NCI-H345 (cell line): ENCODE results near the gene PELI3.
"Not testable (repeated sequence)": the region's sequence is repeated elsewhere in the genome, so short reads cannot be mapped to it uniquely, and the experiment has no call there.

Experiments used
- DNase-seq: peaks from one replicate; lab custom pipeline; 2025; lab: John Stamatoyannopoulos, UW

PELI3 gene

DNA sequence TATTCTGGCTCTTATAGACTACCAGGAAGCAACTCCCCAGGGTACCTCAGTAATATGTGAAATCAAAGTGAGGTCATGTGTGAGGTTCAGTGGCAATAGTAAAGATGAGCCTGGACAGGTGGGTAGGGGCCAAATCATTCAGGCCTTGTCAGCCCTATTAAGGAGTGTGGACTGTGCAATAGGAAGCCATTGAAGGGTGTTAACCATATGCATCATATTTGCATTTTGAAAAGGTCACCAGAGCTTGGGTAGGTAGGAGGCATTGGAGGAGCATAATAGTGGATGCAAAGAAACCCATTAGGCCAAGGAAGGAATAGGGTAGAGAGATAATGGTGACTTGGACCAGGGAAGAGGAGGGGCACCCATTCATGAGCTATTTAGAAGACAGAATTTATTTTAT lies 19.7 kb upstream of the PELI3 start:
- DNase-seq: no peak

- no peak for DNase-seq
These were observed 18.2 kb upstream of the PELI3 start for GRCh38 chr11:66448523-66448922.

DNA sequence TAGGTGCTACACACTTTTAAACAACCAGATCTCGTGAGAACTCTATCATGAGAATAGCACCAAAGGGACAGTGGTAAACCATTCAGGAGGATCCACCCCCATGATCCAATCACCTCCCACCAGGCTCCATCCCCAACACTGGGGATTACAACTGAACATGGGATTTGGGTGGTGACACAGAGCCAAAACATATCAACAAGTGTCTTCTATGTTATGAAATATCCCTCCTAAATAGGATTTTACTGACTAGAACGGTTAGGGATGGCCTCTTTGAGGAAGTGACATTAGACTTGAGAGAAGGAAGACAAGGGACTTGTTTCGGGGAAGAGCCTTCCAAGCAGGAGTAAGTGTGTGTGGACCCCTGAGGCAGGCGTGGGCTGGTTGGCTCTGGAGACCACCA lies 16.1 kb upstream of the PELI3 start:
- DNase-seq: no peak

GRCh38 chr11:66451663-66452062 lies 15.0 kb upstream of the PELI3 start:
- DNase-seq: no peak

DNA sequence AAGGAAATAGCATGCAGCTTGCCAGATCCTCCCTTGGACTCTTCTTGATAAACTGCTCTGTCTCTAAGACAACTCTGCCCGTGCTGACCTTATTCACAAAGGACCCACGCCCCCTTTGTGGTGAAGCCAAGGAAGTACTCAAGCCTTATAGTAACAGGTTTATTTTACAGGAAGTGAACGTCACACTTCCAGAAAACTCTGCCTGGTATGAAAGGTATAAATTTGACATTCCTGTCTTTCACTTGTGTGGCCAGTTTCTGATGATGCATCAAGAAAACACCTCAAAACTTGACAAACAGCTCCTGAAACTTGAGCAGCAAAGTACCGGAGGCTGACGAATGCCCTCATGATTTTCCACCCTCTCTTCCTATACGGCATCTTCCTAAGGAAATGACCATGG lies 12.5 kb upstream of the PELI3 start:
- no peak for DNase-seq

DNA sequence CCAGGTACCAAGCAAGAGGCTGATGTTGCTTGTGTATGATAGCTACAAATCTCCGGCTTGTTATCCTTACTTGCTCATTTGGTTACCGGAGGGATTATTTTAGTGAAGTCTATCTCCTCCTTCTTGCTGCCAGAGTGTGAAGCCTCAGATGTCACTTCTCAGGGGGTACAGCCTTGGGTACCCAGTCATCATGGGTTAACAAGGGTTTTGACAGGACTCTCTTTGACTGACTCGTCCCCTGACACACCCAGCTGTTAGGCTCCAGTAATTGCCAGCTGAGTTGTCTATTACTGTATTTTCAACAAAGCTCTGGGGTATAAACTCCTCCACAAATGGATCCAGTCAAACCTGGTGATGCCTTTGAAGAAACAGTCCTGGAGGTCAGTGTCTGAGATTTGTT lies 11.9 kb upstream of the PELI3 start:
- DNase-seq: no peak

GRCh38 chr11:66457826-66458225 lies 8.9 kb upstream of the PELI3 start:
- no peak for DNase-seq

- no peak for DNase-seq
These were observed 7.4 kb upstream of the PELI3 start for GRCh38 chr11:66459138-66459778.

GRCh38 chr11:66462010-66462409 lies 4.7 kb upstream of the PELI3 start:
- DNase-seq: no peak

DNA sequence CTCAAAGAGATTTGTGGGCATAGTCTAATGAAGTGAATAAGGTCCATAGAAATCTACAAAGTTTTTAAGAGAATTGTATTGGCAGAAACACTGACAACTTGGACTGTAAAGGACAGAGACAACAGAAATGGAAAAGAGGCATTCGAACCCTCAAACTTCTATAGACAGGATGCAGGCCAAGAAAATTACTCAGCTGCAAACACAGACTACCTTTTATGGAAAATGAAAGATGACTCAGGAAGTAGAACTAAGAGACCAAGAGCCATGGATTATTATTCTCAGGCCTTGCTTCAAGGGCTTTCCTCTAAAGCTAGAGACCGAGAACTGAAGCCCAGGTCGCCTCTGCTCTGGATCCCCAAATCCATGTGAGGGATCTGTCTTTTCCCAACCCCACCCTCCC lies 3.8 kb upstream of the PELI3 start:
- no peak for DNase-seq

DNA sequence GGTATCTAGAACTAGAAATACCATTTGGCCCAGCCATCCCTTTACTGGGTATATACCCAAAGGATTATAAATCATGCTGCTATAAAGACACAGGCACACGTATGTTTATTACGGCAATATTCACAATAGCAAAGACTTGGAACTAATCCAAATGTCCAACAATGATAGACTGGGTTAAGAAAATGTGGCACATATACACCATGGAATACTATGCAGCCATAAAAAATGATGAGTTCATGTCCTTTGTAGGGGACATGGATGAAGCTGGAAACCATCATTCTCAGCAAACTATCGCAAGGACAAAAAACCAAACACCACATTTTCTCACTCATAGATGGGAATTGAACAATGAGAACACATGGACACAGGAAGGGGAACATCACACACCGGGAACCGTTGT lies 2.6 kb upstream of the PELI3 start:
- DNase-seq: not testable (repeated sequence)

DNA sequence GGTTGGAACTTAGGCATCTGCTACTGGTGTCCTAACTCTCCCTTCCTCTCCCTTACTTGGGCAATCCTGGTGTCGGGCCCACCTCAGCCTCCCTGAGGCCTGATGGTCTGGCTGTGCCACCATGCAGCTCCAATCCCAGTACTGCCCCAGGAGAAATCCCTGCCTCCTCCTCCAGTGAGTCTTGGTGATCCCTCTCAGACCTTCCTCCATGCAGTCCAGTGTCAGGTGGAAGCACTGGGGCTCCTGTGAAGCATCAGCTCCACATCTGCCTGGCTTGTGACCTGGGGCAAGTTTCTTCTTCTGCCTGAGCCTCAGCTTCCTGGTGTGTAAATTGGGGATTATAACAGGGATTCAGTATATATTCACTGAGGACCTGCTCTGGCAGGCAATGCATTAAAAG lies 1.8 kb upstream of the PELI3 start:
- DNase-seq: no peak

DNA sequence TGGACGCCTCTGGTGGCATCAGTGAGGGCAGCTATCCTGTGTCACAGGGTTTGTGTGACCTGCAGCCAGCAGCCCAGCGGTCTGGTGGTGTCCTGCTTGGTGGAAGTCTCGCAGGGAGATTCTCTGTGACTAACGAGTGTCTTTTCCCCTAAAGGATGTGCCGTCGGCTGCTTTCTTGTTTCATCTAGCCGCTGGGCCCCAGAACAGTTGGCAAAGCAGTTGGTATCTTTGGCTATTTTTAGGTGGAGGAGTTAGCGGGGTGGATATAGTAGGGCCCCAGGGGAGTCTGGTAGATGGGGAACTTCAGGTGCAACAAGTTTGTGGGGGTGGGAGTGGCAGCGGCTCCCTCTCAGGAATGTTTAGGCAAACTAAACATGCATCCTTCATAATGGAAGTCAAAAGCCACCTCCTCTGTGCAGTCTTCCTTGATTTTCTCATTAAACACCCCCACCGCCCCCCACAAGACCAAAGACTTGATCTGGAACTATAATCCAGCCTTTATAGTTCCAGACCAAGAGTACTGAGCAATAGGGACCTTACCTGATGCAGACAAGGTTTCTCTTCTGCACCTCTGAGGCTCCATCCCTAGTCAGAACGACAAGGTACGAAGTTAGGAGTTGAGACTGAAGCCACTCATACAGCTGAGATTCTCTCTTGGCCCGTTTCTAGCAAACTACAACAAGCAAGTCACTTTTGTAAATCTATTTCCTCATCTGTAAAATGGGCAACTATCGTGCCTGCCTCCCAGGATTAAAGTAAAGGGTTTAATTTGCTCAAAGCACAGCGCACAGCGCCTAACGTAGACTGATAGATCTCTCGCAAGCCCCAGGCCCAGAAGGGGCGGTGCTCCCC lies 1.1 kb upstream of the PELI3 start:
- DNase-seq: no peak

DNA sequence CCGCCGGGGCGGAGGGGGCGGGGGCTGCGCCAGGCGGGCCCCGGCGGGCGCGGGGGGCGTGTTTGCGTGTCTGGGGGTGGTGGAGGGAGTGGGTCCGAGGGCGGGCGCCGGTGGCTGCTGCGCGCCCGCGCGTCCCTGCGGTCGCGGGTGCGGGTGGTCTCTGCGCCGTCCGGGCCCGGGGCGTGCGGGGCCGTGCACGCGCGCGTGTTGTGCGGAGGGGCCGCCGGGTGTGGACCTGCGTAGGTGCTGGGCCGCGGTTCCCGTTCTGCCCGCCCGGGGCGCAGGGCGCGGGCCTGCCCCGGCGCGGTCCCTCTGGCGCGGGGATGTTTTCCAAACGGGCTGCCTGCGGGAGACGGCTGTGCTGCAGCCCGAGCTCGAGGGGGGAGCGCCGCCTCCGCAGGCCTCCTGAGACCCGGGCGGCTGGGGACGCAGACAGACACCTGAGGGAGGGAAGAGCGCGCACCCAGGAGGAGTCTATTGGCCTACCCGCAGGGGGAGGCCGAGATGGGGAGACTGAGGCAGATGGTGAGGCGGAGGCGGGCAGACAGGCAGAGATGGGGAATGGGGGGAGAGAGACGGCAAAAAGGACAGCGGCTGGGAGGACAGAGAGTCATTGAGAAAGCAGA lies 442 bp downstream of the PELI3 start:
- peak; percentile 52 for DNase-seq

GRCh38 chr11:66467756-66468155 lies 1.1 kb downstream of the PELI3 start:
- peak; percentile 29 for DNase-seq

GRCh38 chr11:66468691-66469090 lies 2.0 kb downstream of the PELI3 start:
- DNase-seq: no peak

GRCh38 chr11:66469441-66469840 lies 2.7 kb downstream of the PELI3 start:
- DNase-seq: no peak

DNA sequence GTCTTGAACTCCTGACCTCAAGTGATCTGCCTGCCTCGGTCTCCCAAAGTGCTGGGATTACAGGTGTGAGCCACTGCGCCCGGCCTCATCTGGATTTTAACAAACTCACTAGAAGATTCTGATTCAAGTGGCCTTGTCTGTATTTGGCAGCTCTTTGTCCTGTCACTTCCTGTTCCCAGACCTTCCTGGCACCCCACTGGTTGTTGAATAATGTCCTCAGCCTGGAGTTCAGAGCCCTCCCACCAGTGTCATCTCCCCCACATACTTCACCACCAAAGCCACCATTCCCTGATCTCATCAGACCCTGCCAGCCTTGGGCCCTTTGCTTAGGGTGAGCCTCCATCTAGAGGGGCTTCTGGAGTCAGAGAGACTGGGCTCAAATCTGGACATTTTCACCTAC lies 3.3 kb downstream of the PELI3 start:
- DNase-seq: no peak

- no peak for DNase-seq
These were observed 4.4 kb downstream of the PELI3 start for GRCh38 chr11:66471142-66471541.

GRCh38 chr11:66472054-66472453 lies 5.3 kb downstream of the PELI3 start:
- DNase-seq: no peak

- DNase-seq: no peak
These were observed 6.5 kb downstream of the PELI3 start for GRCh38 chr11:66473167-66473566.

- no peak for DNase-seq
These were observed 7.2 kb downstream of the PELI3 start for GRCh38 chr11:66473608-66474515.
